GM21515 (cell line): ENCODE results near the gene TRIM17.

ENCODE experiments used
- ATAC-seq: cut with Tn5 transposase; IDR thresholded peaks from one replicate; pipeline ENCODE4 v1.9.1; 2021; ENCODE audit not compliant: unreplicated experiment

TRIM17 gene

GRCh38 chr1:228402641-228403025 is 14.0 kb downstream of the TRIM17 start:
- no peak for ATAC-seq

GRCh38 chr1:228401782-228402640 is 14.7 kb downstream of the TRIM17 start:
- ATAC-seq = no peak

GRCh38 chr1:228400692-228401454 is 15.8 kb downstream of the TRIM17 start:
- ATAC-seq = no peak

- no peak for ATAC-seq
Observed at GRCh38 chr1:228400237-228400651, 16.4 kb downstream of the TRIM17 start.

GRCh38 chr1:228399531-228400236 is 17.0 kb downstream of the TRIM17 start:
- ATAC-seq = no peak

GRCh38 chr1:228398741-228399461 is 17.8 kb downstream of the TRIM17 start:
- ATAC-seq = no peak

GRCh38 chr1:228397966-228398365 is 18.7 kb downstream of the TRIM17 start:
- no peak for ATAC-seq

GRCh38 chr1:228396770-228397662 is 19.6 kb downstream of the TRIM17 start:
- no peak for ATAC-seq

GRCh38 chr1:228394571-228395394 is 21.9 kb downstream of the TRIM17 start:
- no peak for ATAC-seq

- ATAC-seq = no peak
Observed at GRCh38 chr1:228393811-228394570, 22.7 kb downstream of the TRIM17 start.

GRCh38 chr1:228393268-228393701 is 23.4 kb downstream of the TRIM17 start:
- ATAC-seq = no peak

- ATAC-seq = no peak
Observed at GRCh38 chr1:228392111-228392936, 24.3 kb downstream of the TRIM17 start.

GRCh38 chr1:228391411-228392020 is 25.1 kb downstream of the TRIM17 start:
- ATAC-seq = no peak

GRCh38 chr1:228390649-228391048 is 26.0 kb downstream of the TRIM17 start:
- no peak for ATAC-seq

- ATAC-seq = no peak
Observed at GRCh38 chr1:228387321-228387720, 29.3 kb downstream of the TRIM17 start.

GRCh38 chr1:228385232-228385631 is 31.4 kb downstream of the TRIM17 start:
- no peak for ATAC-seq

GRCh38 chr1:228383773-228384172 is 32.9 kb downstream of the TRIM17 start:
- ATAC-seq = no peak
